ENCODE data around the gene ARRDC4.

GRCh38 chr15:97941572-97941971, 18.9 kb upstream of the ARRDC4 start:
- TF ChIP-seq CTCF (IDR thresholded peaks at IDR 0.05; ENCODE audit: insufficient read depth, low read length, poor library complexity, severe bottlenecking) (no peak), EZH2phosphoT487 (conservative IDR thresholded peaks at IDR 0.05; ENCODE audit: low read length) (no peak)
